T-helper 1 cell treated with Interleukin-12 subunit alpha and Interleukin-12 subunit beta and Interleukin-4 antibody, amounts not matched to agents 30 ng/mL and 1 ng/mL, for 36 hours (primary cell): Measurements from ENCODE around the gene UVRAG. TPM values are rescaled to one million over a fixed set of nuclear protein-coding genes. Genes with fewer than 3 reads are reported as not detected.

Experiments
- intact Hi-C: fragments of 100-400 bp; cut with micrococcal nuclease; formaldehyde crosslinking; loops from one replicate; pipeline ENCODE4 v1.15.1; 2024
- total RNA-seq: library from RNA; stranded (reverse); gene quantifications from 2 replicates; pipeline ENCODE4 v1.2.3, GENCODE V29; 2022

Gene UVRAG
- total RNA-seq = 18.5 and 21.7 TPM in 2 replicates

- intact Hi-C loops = loop anchor here (1.0 to 10.0 kb wide), 10 partner anchors 9 to 1420 kb away; partner anchors contain the start of genes DGAT2, GVQW3, PGM2L1 and POLD3
These were observed at the start of gene UVRAG for GRCh38 chr11:75814677-75815344. UVRAG (plus strand) TSS chr11:75815210; CDS start chr11:75815408, 198 bp downstream.

GRCh38 chr11:75766443-75767227 lies 48.4 kb upstream of the UVRAG start:
- intact Hi-C loops = no loop called here

GRCh38 chr11:75767228-75767572 lies 47.8 kb upstream of the UVRAG start:
- intact Hi-C loops = no loop called here

GRCh38 chr11:75767793-75768111 lies 47.3 kb upstream of the UVRAG start:
- intact Hi-C loops = loop anchor here (1.0 to 2.0 kb wide), 6 partner anchors 10 to 677 kb away; partner anchors contain the start of genes EMSY, MAP6 and UVRAG

- intact Hi-C loops = loop anchor here (1.0 to 2.0 kb wide), 6 partner anchors 9 to 676 kb away; partner anchors contain the start of genes EMSY, MAP6 and UVRAG
These were observed 46.7 kb upstream of the UVRAG start, which contains the start of gene DGAT2 for GRCh38 chr11:75768112-75768908. DGAT2 (plus strand) TSS chr11:75768778; CDS start chr11:75768992, 214 bp downstream.

- intact Hi-C loops = loop anchor here (1.0 to 2.0 kb wide), 6 partner anchors 8 to 676 kb away; partner anchors contain the start of genes EMSY, MAP6 and UVRAG
These were observed 45.9 kb upstream of the UVRAG start for GRCh38 chr11:75768909-75769771.

GRCh38 chr11:75770102-75770501 lies 44.9 kb upstream of the UVRAG start:
- intact Hi-C loops = no loop called here

GRCh38 chr11:75771646-75772410 lies 43.2 kb upstream of the UVRAG start:
- intact Hi-C loops = no loop called here

GRCh38 chr11:75773595-75774353 lies 41.2 kb upstream of the UVRAG start:
- intact Hi-C loops = no loop called here

GRCh38 chr11:75775056-75775455 lies 40.0 kb upstream of the UVRAG start:
- intact Hi-C loops = no loop called here

GRCh38 chr11:75776546-75776945 lies 38.5 kb upstream of the UVRAG start:
- intact Hi-C loops = no loop called here

GRCh38 chr11:75777461-75778110 lies 37.4 kb upstream of the UVRAG start:
- intact Hi-C loops = loop anchor here (1.0 kb wide), 1 partner anchor 9 kb away; the partner anchor contains the start of gene DGAT2

- intact Hi-C loops = no loop called here
These were observed 36.0 kb upstream of the UVRAG start for GRCh38 chr11:75778962-75779361.

- intact Hi-C loops = no loop called here
These were observed 35.0 kb upstream of the UVRAG start for GRCh38 chr11:75779960-75780359.

GRCh38 chr11:75780888-75781287 lies 34.1 kb upstream of the UVRAG start:
- intact Hi-C loops = no loop called here

- intact Hi-C loops = no loop called here
These were observed 33.7 kb upstream of the UVRAG start for GRCh38 chr11:75781296-75781695.

GRCh38 chr11:75781831-75782230 lies 33.2 kb upstream of the UVRAG start:
- intact Hi-C loops = no loop called here

- intact Hi-C loops = no loop called here
These were observed 32.3 kb upstream of the UVRAG start for GRCh38 chr11:75782540-75783263.
